ENCODE measurements around the gene LILRB2.
"Not testable (repeated sequence)": the region's sequence is repeated elsewhere in the genome, so short reads cannot be mapped to it uniquely, and the experiment has no call there.

LILRB2 gene

DNA sequence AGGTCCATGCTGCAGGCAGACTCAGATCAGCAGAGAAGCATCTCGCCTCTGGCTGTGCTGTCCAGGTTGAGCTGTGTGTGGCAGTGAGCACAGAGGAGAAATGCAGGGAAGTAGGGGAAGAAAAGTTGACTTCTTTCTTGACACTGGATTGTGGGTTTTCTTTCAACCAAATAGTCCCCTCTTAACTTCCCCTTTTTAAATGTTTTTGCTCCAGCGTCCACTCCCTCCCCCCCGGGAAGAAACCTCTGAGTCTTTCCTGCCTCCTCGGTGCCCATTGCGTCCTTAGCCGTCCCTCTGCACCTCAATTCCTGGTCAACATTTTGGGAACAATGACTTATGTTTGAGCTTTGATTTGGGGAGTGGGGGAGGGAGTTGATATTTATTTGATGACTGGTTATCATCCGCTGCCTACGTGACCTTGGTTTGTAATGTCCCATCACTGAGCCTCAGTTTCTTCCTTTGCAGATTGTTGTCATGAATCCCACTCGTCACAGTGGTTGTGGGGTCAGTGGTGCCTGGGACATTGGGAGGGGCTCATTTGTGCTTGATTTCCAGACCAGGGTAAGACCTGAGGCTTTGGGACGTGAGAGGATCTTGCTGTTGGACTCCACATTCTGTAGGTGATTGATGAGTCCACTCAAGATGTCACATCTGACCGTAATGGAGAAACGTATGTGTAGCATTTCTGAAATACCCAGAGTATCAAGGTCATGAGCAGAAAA is at the start of gene LILRB2:
Gene LILRB2, minus strand, starts transcription at position 104 of the 722 bp plus-strand sequence. CDS start 614 bp downstream, outside the sequence.
- no peak for DNase-seq

DNA sequence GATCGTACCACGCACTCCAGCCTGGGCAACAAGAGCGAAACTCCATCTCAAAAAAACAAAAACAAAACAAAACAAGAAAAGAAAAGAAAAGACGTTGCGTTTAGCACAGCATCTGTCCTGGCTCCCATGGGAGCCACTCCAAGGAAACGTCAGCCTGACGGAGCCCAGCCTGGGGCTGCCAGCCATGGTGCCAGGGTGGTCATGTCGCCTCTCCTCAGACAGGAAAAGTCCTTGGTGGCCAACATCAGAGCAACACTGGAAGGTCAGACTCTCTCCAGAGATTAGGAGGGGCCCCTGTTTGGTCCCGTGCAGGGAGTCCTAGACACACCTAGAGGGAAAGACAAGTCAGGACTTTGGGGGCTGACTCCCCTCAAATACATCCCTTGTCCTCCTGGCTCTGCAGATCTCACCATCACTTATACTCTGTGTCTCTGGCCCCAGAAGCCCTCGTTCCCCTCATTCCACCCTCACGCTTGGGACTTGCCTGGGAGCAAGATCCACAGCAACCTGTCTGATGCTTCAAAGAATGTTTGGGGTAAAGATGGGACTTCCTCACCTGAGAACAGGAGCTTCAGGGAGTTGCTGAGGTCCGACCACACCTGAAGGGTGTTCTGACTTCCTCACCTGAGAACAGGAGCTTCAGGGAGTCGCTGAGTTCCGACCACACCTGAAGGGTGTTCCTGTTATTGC is 48.7 kb upstream of the LILRB2 start:
- no peak for DNase-seq

DNA sequence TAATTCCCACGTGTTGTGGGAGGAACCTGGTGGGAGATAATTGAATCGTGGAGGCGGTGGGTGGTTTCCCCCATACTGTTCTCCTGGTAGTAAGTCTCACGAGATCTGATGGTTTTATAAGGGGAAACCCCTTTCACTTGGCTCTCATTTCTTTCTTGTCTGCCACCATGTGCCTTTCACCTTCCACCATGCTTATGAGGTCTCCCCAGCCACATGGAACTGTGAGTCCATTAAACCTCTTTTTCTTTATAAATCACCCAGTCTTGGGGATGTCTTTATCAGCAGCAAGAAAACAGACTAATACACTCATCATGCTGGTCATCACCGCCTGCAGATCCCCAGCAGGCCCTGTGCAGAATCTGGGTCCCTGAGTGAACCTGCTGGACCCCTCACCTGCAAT is 47.9 kb upstream of the LILRB2 start:
- not testable (repeated sequence) for DNase-seq

DNA sequence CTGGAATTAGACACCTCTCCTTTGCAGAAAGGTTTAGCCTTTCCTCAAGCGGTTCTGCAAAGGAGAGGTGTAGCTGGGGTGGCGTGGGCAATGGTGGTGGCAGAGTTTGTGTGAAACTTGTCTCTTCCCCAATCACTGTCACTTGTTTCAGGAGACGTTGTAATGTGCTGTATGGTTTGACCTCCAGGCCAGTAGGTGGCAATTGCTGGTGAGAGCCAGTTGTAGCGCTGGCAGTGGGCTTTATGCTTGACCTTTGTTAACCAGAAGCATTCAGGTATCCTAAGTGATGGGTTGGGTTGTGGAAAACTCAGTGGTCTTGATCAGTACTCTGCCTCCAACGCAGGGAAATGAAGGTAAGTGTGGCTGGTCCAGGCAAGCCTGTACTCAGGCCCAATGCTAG is 44.7 kb upstream of the LILRB2 start:
- DNase-seq, result no peak

DNA sequence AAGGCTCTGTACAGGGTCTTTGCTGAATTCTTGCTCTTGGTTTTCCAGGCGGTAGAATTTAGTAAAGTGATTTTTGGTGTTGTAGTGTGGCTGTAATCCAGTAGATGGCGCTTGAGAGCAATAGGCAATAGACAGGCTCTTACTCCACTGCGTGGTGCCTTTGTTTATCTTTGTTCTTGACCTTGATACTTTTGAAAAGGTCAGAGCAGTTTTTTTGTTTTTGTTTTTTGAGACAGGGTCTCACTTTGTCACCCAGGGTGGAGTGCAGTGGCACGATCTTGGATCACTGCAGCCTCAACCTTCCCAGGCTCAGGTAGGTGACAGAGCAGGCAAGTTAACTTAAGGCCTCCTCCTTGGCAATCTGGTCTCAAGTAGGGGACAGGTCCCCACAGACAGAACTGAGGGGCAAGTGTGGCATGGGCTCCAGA is 44.3 kb upstream of the LILRB2 start:
- peak; percentile 2 for DNase-seq

GRCh38 chr19:54324071-54324470 is 43.2 kb upstream of the LILRB2 start:
- DNase-seq, result no peak

GRCh38 chr19:54322934-54323333 is 42.0 kb upstream of the LILRB2 start:
- not testable (repeated sequence) for DNase-seq

DNA sequence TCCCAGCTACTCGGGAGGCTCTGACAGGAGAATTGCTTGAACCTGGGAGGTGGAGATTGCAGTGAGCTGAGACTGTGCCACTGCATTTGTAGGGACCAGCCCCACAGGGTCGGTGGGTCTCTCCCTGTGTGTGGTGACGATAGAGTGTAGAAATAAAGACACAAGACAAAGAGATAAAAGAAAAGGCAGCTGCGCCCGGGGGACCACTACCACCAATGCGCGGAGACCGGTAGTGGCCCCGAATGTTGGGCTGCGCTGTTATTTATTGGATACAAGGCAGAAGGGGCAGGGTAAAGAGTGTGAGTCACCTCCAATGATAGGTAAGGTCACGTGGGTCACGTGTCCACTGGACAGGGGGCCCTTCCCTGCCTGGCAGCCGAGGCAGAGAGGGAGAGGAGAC is 41.4 kb upstream of the LILRB2 start:
- DNase-seq, result not testable (repeated sequence)

- DNase-seq, result no peak
Observed at GRCh38 chr19:54319892-54320670, 39.2 kb upstream of the LILRB2 start.

DNA sequence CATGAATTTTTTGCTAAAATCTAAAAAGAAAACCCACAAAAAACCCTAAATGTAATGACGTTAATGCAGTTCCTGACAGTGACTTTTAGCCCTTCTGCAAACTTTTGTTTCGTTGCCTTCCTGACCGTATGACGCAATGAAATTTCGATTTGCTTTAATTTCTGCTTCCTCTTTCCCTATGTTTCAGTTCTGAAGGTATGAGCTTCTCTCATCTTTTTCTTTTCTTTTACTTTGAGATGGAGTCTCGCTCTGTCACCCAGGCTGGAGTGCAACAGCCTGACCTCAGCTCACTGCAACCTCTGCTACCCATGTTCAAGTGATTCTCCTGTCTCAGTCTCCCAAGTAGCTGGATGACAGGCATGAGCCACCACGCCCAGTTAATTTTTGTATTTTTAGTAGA is 38.1 kb upstream of the LILRB2 start:
- no peak for DNase-seq

DNA sequence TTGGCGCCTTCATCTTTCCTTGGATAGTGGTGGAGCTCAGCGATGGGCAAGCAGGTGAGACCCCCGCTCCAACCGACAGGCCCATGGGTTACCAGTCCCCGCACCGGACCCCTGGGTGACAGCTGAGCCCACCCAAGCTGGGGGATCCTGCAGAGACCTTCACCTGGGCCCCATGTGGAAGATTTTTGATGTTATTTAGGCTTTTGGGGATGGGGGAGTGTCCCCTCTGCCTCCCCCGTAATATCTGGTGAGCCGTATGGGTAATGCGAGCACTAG is 37.0 kb upstream of the LILRB2 start:
- DNase-seq, result no peak

- no peak for DNase-seq
Observed at GRCh38 chr19:54317108-54317964, 36.4 kb upstream of the LILRB2 start.

DNA sequence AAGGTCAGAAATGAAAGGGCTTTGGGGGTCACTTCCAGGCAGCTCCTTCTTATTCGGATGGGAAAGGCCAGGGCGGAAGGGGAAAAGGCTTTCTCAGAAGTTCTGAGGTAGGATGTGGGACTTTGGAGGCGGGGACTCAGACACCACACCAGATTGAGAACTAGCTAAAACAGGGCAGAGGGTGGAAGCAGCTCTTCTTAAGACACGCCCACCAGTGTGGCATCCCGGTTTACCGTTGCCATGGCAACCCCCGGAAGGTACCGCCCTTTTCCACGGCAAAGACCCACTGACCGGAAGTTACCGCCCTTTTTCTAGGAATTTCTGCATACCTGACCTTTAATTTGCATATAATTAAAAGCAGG is 35.8 kb upstream of the LILRB2 start:
- no peak for DNase-seq

- no peak for DNase-seq
Observed at GRCh38 chr19:54315956-54316355, 35.0 kb upstream of the LILRB2 start.

DNA sequence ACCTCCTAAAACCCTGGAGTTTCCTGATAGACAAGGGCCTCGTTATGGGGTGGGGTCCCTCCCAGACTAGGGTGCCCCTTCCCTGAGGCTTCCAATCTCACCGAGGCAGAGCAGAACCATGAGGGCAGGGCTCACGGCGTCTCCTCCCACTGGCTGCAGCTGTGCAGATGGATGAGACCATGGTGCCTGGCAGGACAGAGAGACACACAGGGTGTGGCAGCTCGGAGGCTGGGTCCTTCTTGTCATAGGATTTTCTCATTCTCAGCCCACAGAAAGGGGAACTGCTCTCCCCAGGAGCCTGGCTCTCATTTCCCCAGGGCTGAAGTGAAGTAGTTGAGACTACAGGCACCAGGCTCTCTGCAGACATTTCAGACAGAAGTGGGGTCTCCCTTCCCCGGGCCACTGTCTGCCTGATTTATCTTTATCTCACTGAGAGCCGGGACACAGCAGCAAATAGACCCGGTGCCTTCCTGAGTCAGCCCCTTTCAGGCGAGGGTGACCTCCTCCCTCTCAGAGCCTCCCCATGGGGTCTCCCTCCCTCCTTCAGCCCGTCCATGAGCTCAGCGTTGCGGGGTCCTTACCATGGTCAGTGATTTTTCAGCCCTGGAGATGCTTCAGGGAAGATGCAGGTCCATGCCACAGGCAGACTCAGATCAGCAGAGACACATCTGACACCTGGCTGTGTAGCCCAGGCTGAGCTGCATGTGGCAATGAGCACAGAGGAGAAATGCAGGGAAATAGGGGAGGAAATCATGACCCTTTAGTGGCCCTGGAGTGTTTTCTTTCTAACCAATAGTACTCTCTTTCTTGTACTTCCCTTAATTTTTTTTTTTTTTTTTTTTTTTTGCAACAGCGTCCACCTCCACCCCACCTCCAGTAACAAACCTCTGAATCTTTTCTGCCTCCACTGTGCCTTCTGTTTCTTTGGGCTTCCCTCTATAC is 31.8 kb upstream of the LILRB2 start, which contains the start of gene LILRA5:
Gene LILRA5, minus strand, starts transcription at position 731 of the 942 bp plus-strand sequence. Its CDS starts 147 bp downstream, at position 584.
- no peak for DNase-seq

DNA sequence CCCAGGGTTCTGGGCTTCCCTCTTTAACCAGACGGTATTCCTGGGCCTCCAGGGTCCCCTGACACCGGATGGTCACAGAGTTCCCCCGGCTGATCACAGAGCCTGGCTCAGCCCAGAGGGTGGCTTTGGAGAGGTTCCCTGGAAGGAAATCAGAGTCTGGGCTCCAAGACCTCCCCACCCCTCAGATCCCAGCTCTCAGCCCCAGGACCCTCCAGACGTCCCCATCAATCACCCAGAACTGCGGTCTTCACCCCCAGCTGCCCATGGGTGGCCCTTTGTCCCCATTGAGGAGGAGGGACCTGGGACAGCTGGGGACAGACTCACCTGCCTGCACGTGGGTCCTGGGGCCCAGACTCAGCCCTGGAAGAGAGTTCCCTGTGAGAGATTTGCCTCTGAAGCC is 31.1 kb upstream of the LILRB2 start:
- DNase-seq, result no peak

DNA sequence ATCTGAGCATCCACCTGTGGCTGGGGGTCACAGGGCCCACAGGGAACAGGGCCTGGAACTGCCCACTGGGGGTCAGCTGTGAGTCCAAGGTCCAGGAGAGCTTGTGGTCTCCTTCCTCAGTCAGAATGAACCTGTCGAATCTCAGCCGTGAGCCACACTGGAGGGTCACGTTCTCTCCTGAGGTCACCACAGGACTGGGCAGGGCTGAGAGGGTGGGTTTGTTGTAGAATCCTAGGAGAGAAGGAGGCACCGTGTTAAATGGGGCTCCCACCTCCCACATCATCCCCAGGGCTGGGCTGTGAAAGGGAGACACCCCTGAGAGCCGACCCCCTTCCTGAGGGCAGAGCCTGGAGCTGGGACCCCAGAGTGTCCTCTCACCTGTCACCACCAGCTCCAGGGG is 30.6 kb upstream of the LILRB2 start:
- DNase-seq, result no peak

- DNase-seq, result no peak
Observed at GRCh38 chr19:54310543-54310942, 29.6 kb upstream of the LILRB2 start.

- DNase-seq, result no peak
Observed at GRCh38 chr19:54309811-54310210, 28.9 kb upstream of the LILRB2 start.

GRCh38 chr19:54307389-54308020 is 26.6 kb upstream of the LILRB2 start:
- no peak for DNase-seq

- no peak for DNase-seq
Observed at GRCh38 chr19:54305141-54305540, 24.2 kb upstream of the LILRB2 start.

All from NCI-H345 (cell line).